Endothelial cell of umbilical vein (primary cell): Measurements from ENCODE around the gene ATF6B. TPM values are rescaled to one million over a fixed set of nuclear protein-coding genes. Genes with fewer than 3 reads are reported as not detected.

Experiments
- BruUV-seq: library from RNA; stranded (reverse); fragments of 400-500 nt; replicated peaks from 2 replicates; lab custom pipeline; 2021; lab: Mats Ljungman, UMichigan
- CTCF ChIA-PET: fragments of 300-600, 350-600 bp; sonication (Branson Sonifier 250); formaldehyde crosslinking; loops from one replicate; lab custom pipeline; 2021; ENCODE audit warnings: antibody characterized with exemption, inconsistent platforms; lab: Charles Lee
- POLR2A ChIA-PET: fragments of 300-600, 350-600 bp; sonication (Branson Sonifier 250); formaldehyde crosslinking; loops from one replicate; lab custom pipeline; 2021; ENCODE audit warnings: antibody characterized with exemption, inconsistent platforms; lab: Charles Lee
- DNase-seq: peaks from one replicate; pipeline ENCODE4 v3.0.0-alpha.2; 2011; ENCODE audit warnings: low read depth, low spot score
- FAIRE-seq: peaks from 2 replicates; lab custom pipeline; 2011; peaks lifted over from hg19 to GRCh38; lab: Jason Lieb, UNC
- H2AFZ ChIP-seq: 2 replicates; pipeline ENCODE4 v1.6.0; 2012; ENCODE audit warnings: low read depth, low read length, control low read depth, inconsistent platforms
- H3K27ac ChIP-seq: 2 replicates; pipeline ENCODE4 v1.5.1; 2011; ENCODE audit warnings: low read depth, mild to moderate bottlenecking, control low read depth, low read length, moderate library complexity; ENCODE audit not compliant: insufficient read depth
- H3K27me3 ChIP-seq, 2 experiments: 2 replicates each; pipeline versions ENCODE4 v1.6.0 to v1.6.1; 2011; ENCODE audit warnings: low read length in 2 of 2, mixed read lengths in 1 of 2; ENCODE audit not compliant: control insufficient read depth in 2 of 2, insufficient read depth in 2 of 2
- H3K36me3 ChIP-seq, 2 experiments: 2 replicates in 1 of 2; 3 replicates in 1 of 2; pipeline ENCODE4 v1.5.1; 2011; ENCODE audit warnings: low read length in 2 of 2, mild to moderate bottlenecking in 1 of 2, moderate library complexity in 1 of 2; ENCODE audit not compliant: control insufficient read depth in 2 of 2, insufficient read depth in 2 of 2; ENCODE audit errors: extremely low read depth in 1 of 2
- H3K4me1 ChIP-seq: 3 replicates; pipeline ENCODE4 v1.5.1; 2011; ENCODE audit warnings: mild to moderate bottlenecking, low read length; ENCODE audit not compliant: control insufficient read depth, insufficient read depth; ENCODE audit errors: extremely low read depth
- H3K4me2 ChIP-seq: 2 replicates; pipeline ENCODE4 v1.6.1; 2011; ENCODE audit warnings: low read length, control low read depth, mixed read lengths; ENCODE audit not compliant: insufficient read depth
- H3K4me3 ChIP-seq, 3 experiments: fragments of 200-600 bp in 1 of 3; sonication (generic), shearing (Covaris generic) in 1 of 3; replicated peaks in 1 of 3; 2 replicates each; pipeline ENCODE4 v1.5.1; 2011 to 2016; ENCODE audit warnings: control low read depth in 3 of 3, low read length in 3 of 3, mild to moderate bottlenecking in 2 of 3, inconsistent platforms in 1 of 3, low read depth in 1 of 3, moderate library complexity in 1 of 3; ENCODE audit not compliant: insufficient read depth in 1 of 3
- H3K79me2 ChIP-seq: 2 replicates; pipeline ENCODE4 v1.6.0; 2012; ENCODE audit warnings: low read length, inconsistent platforms; ENCODE audit not compliant: control insufficient read depth, insufficient read depth
- H3K9ac ChIP-seq: replicated peaks from 2 replicates; pipeline ENCODE3; 2011; ENCODE audit warnings: low read length, control low read depth; ENCODE audit not compliant: insufficient read depth; ENCODE audit errors: extremely low read depth
- H3K9me1 ChIP-seq: replicated peaks from 3 replicates; pipeline ENCODE4 v1.6.0; 2011; ENCODE audit warnings: mild to moderate bottlenecking, low read length; ENCODE audit not compliant: control insufficient read depth, insufficient read depth; ENCODE audit errors: extremely low read depth
- H3K9me3 ChIP-seq: replicated peaks from 2 replicates; pipeline ENCODE4 v1.5.1; 2012; ENCODE audit warnings: low read length, inconsistent platforms; ENCODE audit not compliant: control insufficient read depth, insufficient read depth
- H4K20me1 ChIP-seq: replicated peaks from 2 replicates; pipeline ENCODE3; 2011; ENCODE audit warnings: mild to moderate bottlenecking, low read length; ENCODE audit not compliant: control insufficient read depth, insufficient read depth; ENCODE audit errors: extremely low read depth
- EZH2 ChIP-seq: IDR thresholded peaks from 2 replicates; pipeline ENCODE4 v1.6.1; 2012; ENCODE audit warnings: borderline replicate concordance, low read depth, mild to moderate bottlenecking, moderate library complexity, low read length, inconsistent platforms; ENCODE audit not compliant: severe bottlenecking
- GATA2 ChIP-seq: IDR thresholded peaks from 2 replicates; pipeline ENCODE4 v1.7.0; 2011; ENCODE audit warnings: low read depth, mild to moderate bottlenecking, moderate library complexity, mixed read lengths, low read length; ENCODE audit not compliant: insufficient read length, insufficient read depth
- JUN ChIP-seq: IDR thresholded peaks from 2 replicates; pipeline ENCODE4 v1.6.1; 2011; ENCODE audit warnings: borderline replicate concordance, low read depth; ENCODE audit not compliant: insufficient read length, insufficient read depth
- MYC ChIP-seq: IDR thresholded peaks from one replicate; pipeline ENCODE4 v1.6.1; 2011; ENCODE audit warnings: mild to moderate bottlenecking, low read depth, low read length
- POLR2AphosphoS5 ChIP-seq: IDR thresholded peaks from 2 replicates; pipeline ENCODE4 v1.6.1; 2012; ENCODE audit warnings: low read depth, mild to moderate bottlenecking, control low read depth, low read length, moderate library complexity; ENCODE audit not compliant: insufficient read depth
- dilution Hi-C: fragments of 300-500 bp; cut with MboI; formaldehyde crosslinking; loops from one replicate; pipeline ENCODE4 v1.15.0; 2019; ENCODE audit warnings: low sequenced_read_pairs; ENCODE audit not compliant: extremely low pct_ligation_motif_present
- intact Hi-C: fragments of 100-400 bp; cut with micrococcal nuclease; formaldehyde crosslinking; loops from one replicate; pipeline ENCODE4 v1.10.0; 2022
- polyA plus RNA-seq, 4 experiments: library from polyadenylated mRNA; depleted of rRNA in 3 of 4; stranded (reverse) in 3 of 4; unstranded in 1 of 4; fragments of >200 nt; gene quantifications; 2 replicates each; pipeline versions ENCODE4 v1.2.1 to v1.2.3, GENCODE V29; 2011 to 2012; ENCODE audit warnings: missing spikeins in 1 of 4
- total RNA-seq: library from RNA; stranded (reverse); gene quantifications from 2 replicates; pipeline ENCODE4 v1.2.3, GENCODE V29; 2021
- TF ChIP-seq, protein P1 (sequence below), 2 donors: IDR thresholded peaks; 1 replicate in 1 of 2; 2 replicates in 1 of 2; pipeline ENCODE4 v1.5.1; 2011; ENCODE audit warnings: low read length in 2 of 2, mild to moderate bottlenecking in 2 of 2, moderate library complexity in 2 of 2, control low read depth in 1 of 2, inconsistent platforms in 1 of 2, low read depth in 1 of 2; ENCODE audit not compliant: insufficient read depth in 1 of 2; ENCODE audit errors: extremely low read depth in 1 of 2

Gene ATF6B
- total and polyA plus RNA-seq, 2 donors (not counting 3 experiments of a cell fraction or from before 2014, with no cell fraction given): 106 to 115 TPM

DNA sequence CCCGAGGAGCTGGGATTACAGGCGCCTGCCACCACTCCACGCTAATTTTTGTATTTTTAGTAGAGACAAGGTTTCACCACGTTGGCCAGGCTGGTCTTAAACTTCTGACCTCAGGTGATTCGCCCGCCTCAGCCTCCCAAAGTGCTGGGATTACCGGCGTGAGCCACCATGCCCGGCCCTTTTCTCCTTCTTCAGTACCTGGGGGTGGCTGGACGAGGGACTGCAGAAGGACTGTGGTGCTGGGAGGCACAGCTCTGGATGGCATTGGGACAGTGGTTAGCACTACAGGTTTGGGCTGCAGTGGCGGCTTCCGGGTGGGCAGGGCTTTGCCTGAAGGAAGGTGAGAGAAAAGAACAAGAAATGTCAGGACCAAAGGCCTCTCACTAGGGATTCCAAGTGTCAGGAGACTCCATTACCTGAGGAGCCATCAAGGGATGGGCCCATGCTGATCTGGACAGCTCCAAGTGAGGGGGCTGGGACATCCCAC lies 7.4 kb downstream of the ATF6B start:
- DNase-seq (no peak), FAIRE-seq (no peak)
- TF ChIP-seq JUN (no peak), EZH2 (no peak), GATA2 (no peak), MYC (no peak), POLR2AphosphoS5 (no peak)
- TF ChIP-seq, protein P1, sequence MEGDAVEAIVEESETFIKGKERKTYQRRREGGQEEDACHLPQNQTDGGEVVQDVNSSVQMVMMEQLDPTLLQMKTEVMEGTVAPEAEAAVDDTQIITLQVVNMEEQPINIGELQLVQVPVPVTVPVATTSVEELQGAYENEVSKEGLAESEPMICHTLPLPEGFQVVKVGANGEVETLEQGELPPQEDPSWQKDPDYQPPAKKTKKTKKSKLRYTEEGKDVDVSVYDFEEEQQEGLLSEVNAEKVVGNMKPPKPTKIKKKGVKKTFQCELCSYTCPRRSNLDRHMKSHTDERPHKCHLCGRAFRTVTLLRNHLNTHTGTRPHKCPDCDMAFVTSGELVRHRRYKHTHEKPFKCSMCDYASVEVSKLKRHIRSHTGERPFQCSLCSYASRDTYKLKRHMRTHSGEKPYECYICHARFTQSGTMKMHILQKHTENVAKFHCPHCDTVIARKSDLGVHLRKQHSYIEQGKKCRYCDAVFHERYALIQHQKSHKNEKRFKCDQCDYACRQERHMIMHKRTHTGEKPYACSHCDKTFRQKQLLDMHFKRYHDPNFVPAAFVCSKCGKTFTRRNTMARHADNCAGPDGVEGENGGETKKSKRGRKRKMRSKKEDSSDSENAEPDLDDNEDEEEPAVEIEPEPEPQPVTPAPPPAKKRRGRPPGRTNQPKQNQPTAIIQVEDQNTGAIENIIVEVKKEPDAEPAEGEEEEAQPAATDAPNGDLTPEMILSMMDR (IDR thresholded peaks at IDR 0.05; ENCODE audit: extremely low read depth in 1 of 2, insufficient read depth in 1 of 2, low read depth in 1 of 2, low read length in 2 of 2): no peak
- H2AFZ ChIP-seq: no peak overlapping the region
- ChIA-PET CTCF (interaction anchor here (0.7 to 1.4 kb wide), 3 partner anchors 10 to 75 kb away, joined by 3 read pairs; no protein-coding TSS in a partner anchor), POLR2A (no interaction called here)
- no peaks in the 10 kb centered on the region for H4K20me1 ChIP-seq
- no peaks in the 10 kb centered on the region for H3K9me1 ChIP-seq
- no peak overlapping the region for H3K4me2 ChIP-seq
- no peak overlapping the region for H3K9ac ChIP-seq
- dilution Hi-C loops (no loop called here), intact Hi-C loops (no loop called here)
- no peaks in the 10 kb centered on the region for H3K27me3 ChIP-seq
- H3K36me3 ChIP-seq: peaks cover 20 to 51% of the 10 kb centered on the region in 2 experiments
- no TSS peak for BruUV-seq
- H3K4me1 ChIP-seq: no peaks in the 10 kb centered on the region
- no peak overlapping the region for H3K4me3 ChIP-seq
- no peaks in the 10 kb centered on the region for H3K9me3 ChIP-seq
- H3K79me2 ChIP-seq: no peaks in the 10 kb centered on the region
- no peak overlapping the region for H3K27ac ChIP-seq
